Measurements from ENCODE around the gene SMC6.

Gene SMC6

GRCh38 chr2:17763641-17764333, 10.2 kb upstream of the SMC6 start:
- H3K36me3 ChIP-seq (ENCODE audit: control insufficient read depth, insufficient read depth, low read length) = peaks cover 14% of the 10 kb centered on the region
- H3K27ac ChIP-seq (ENCODE audit: insufficient read depth, low read depth, low read length, poor library complexity, severe bottlenecking) = no peak overlapping the region
- no peaks in the 10 kb centered on the region for H3K9me3 ChIP-seq (ENCODE audit: control insufficient read depth, low read length)
- H3K27me3 ChIP-seq (ENCODE audit: control insufficient read depth, insufficient read depth, low read length, poor library complexity, severe bottlenecking) = no peaks in the 10 kb centered on the region
- H3K4me3 ChIP-seq (ENCODE audit: insufficient read depth, low read depth, low read length) = no peak overlapping the region
- 96 to 97% methylated on average over 8 to 10 of the region's 10 CpGs for WGBS, 2 experiments
- no peaks in the 10 kb centered on the region for H3K4me1 ChIP-seq (ENCODE audit: control insufficient read depth, insufficient read depth, low read length)

GRCh38 chr2:17762451-17762850, 8.8 kb upstream of the SMC6 start:
- no peaks in the 10 kb centered on the region for H3K4me1 ChIP-seq (ENCODE audit: control insufficient read depth, insufficient read depth, low read length)
- H3K27me3 ChIP-seq (ENCODE audit: control insufficient read depth, insufficient read depth, low read length, poor library complexity, severe bottlenecking) = no peaks in the 10 kb centered on the region
- peaks cover 14% of the 10 kb centered on the region for H3K36me3 ChIP-seq (ENCODE audit: control insufficient read depth, insufficient read depth, low read length)
- H3K27ac ChIP-seq (ENCODE audit: insufficient read depth, low read depth, low read length, poor library complexity, severe bottlenecking) = no peak overlapping the region
- no peak overlapping the region for H3K4me3 ChIP-seq (ENCODE audit: insufficient read depth, low read depth, low read length)
- 84 to 97% methylated on average over 1 of the region's 1 CpG for WGBS, 2 experiments
- H3K9me3 ChIP-seq (ENCODE audit: control insufficient read depth, low read length) = no peaks in the 10 kb centered on the region

- 93 to 96% methylated on average over 2 of the region's 2 CpGs for WGBS, 2 experiments
- Histone ChIP-seq H3K27me3 (ENCODE audit: control insufficient read depth, insufficient read depth, low read length, poor library complexity, severe bottlenecking) (no peaks in the 10 kb centered on the region), H3K9me3 (ENCODE audit: control insufficient read depth, low read length) (no peaks in the 10 kb centered on the region), H3K4me1 (ENCODE audit: control insufficient read depth, insufficient read depth, low read length) (no peaks in the 10 kb centered on the region), H3K4me3 (ENCODE audit: insufficient read depth, low read depth, low read length) (no peak overlapping the region), H3K27ac (ENCODE audit: insufficient read depth, low read depth, low read length, poor library complexity, severe bottlenecking) (no peak overlapping the region), H3K36me3 (ENCODE audit: control insufficient read depth, insufficient read depth, low read length) (peaks cover 4% of the 10 kb centered on the region)
Measured at GRCh38 chr2:17759805-17760204, 6.2 kb upstream of the SMC6 start.

DNA sequence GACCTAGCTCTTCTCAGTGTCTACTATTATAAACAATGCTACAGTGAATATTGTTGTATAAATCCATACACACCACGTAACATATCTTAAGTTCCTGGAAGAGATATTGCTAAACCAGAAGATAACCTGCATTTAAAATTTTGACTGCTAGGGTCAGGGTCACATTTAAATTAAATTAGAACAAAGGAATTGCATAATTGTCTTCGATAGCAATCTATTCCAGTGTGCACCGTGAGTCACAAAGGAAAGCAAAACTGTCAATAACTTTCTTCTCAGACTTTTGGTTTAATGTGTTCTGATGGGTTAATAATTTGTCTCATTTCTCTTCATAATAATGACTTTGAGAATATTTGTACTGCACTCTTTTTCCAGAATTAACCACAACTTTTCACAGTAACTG, 4.5 kb upstream of the SMC6 start:
- Histone ChIP-seq H3K27ac (ENCODE audit: insufficient read depth, low read depth, low read length, poor library complexity, severe bottlenecking) (no peak overlapping the region), H3K27me3 (ENCODE audit: control insufficient read depth, insufficient read depth, low read length, poor library complexity, severe bottlenecking) (no peaks in the 10 kb centered on the region), H3K9me3 (ENCODE audit: control insufficient read depth, low read length) (no peaks in the 10 kb centered on the region), H3K4me3 (ENCODE audit: insufficient read depth, low read depth, low read length) (no peak overlapping the region), H3K4me1 (ENCODE audit: control insufficient read depth, insufficient read depth, low read length) (no peaks in the 10 kb centered on the region), H3K36me3 (ENCODE audit: control insufficient read depth, insufficient read depth, low read length) (peaks cover 4% of the 10 kb centered on the region)
- 96 to 100% methylated on average over 2 to 3 of the region's 3 CpGs for WGBS, 2 experiments

DNA sequence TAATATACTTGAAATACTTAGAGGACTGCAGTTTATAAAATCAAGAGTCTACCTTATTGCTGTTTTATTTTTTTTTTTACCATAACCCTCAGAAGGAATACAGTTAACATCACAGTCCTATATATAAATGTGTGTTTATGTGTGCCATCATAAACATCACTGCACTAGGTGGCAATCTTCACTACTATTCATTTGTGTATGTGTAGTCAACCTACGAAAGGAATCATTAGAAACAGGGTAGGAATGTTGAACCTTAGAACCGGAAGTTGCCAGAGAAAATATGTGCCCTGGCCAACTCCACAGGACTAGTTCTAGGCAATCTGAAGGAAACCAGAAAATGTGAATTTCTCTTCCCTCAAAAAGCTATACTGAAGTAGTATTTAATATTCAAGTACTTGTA, 3.7 kb upstream of the SMC6 start:
- WGBS, 2 experiments = 92 to 93% methylated on average over 2 of the region's 2 CpGs
- Histone ChIP-seq H3K9me3 (ENCODE audit: control insufficient read depth, low read length) (no peaks in the 10 kb centered on the region), H3K4me3 (ENCODE audit: insufficient read depth, low read depth, low read length) (no peak overlapping the region), H3K36me3 (ENCODE audit: control insufficient read depth, insufficient read depth, low read length) (peaks cover under 1% of the 10 kb centered on the region), H3K27me3 (ENCODE audit: control insufficient read depth, insufficient read depth, low read length, poor library complexity, severe bottlenecking) (no peaks in the 10 kb centered on the region), H3K4me1 (ENCODE audit: control insufficient read depth, insufficient read depth, low read length) (peaks cover 5% of the 10 kb centered on the region), H3K27ac (ENCODE audit: insufficient read depth, low read depth, low read length, poor library complexity, severe bottlenecking) (no peak overlapping the region)

- no peaks in the 10 kb centered on the region for H3K27me3 ChIP-seq (ENCODE audit: control insufficient read depth, insufficient read depth, low read length, poor library complexity, severe bottlenecking)
- H3K36me3 ChIP-seq (ENCODE audit: control insufficient read depth, insufficient read depth, low read length) = no peaks in the 10 kb centered on the region
- no peak overlapping the region for H3K4me3 ChIP-seq (ENCODE audit: insufficient read depth, low read depth, low read length)
- no peak overlapping the region for H3K27ac ChIP-seq (ENCODE audit: insufficient read depth, low read depth, low read length, poor library complexity, severe bottlenecking)
- H3K9me3 ChIP-seq (ENCODE audit: control insufficient read depth, low read length) = no peaks in the 10 kb centered on the region
- WGBS, 2 experiments = 98 to 100% methylated on average over 2 to 5 of the region's 6 CpGs
- H3K4me1 ChIP-seq (ENCODE audit: control insufficient read depth, insufficient read depth, low read length) = peaks cover 10% of the 10 kb centered on the region
Measured at GRCh38 chr2:17756668-17757067, 3.1 kb upstream of the SMC6 start.

DNA sequence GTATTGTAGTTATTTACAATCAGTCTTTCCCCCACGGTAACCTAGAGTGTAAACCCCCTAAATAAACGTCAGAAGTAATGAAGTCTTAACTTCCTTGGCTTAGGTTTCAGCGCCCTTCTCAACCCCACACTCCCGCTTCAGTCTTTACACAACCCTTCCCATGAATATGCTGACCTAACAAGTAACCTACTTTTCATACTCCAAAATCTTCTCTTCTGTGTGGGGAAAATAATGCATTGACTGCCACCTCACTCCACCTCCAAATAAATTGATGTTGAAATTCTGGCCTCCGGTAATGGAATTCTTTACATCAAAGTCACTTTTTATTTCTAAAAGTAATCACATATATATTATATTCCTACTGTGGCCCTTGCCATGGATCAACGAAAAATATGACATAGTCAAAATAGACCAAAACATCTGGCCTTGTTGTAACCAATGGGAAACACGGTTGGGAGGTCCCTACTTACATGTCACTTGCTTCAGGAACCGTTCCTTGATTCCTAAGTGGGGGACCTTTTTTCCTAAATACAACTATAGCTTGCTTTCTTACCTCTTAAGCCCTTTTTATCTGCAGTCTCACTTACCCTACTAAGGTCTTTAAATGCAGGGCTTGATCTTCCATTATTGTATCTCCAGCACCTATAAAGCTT, 1.3 kb upstream of the SMC6 start:
- no peaks in the 10 kb centered on the region for H3K9me3 ChIP-seq (ENCODE audit: control insufficient read depth, low read length)
- no peaks in the 10 kb centered on the region for H3K36me3 ChIP-seq (ENCODE audit: control insufficient read depth, insufficient read depth, low read length)
- 3 to 11% methylated on average over 7 to 8 of the region's 8 CpGs for WGBS, 2 experiments
- H3K27me3 ChIP-seq (ENCODE audit: control insufficient read depth, insufficient read depth, low read length, poor library complexity, severe bottlenecking) = no peaks in the 10 kb centered on the region
- peaks cover 10% of the 10 kb centered on the region for H3K4me1 ChIP-seq (ENCODE audit: control insufficient read depth, insufficient read depth, low read length)
- H3K4me3 ChIP-seq (ENCODE audit: insufficient read depth, low read depth, low read length) = peak overlapping the region; percentile 94
- H3K27ac ChIP-seq (ENCODE audit: insufficient read depth, low read depth, low read length, poor library complexity, severe bottlenecking) = peak overlapping the region; percentile 93

GRCh38 chr2:17752892-17753802, 463 bp downstream of the SMC6 start:
- WGBS, 2 experiments = 1% methylated on average over 70 of the region's 70 CpGs
- H3K9me3 ChIP-seq (ENCODE audit: control insufficient read depth, low read length) = no peaks in the 10 kb centered on the region
- H3K36me3 ChIP-seq (ENCODE audit: control insufficient read depth, insufficient read depth, low read length) = no peaks in the 10 kb centered on the region
- no peaks in the 10 kb centered on the region for H3K27me3 ChIP-seq (ENCODE audit: control insufficient read depth, insufficient read depth, low read length, poor library complexity, severe bottlenecking)
- H3K27ac ChIP-seq (ENCODE audit: insufficient read depth, low read depth, low read length, poor library complexity, severe bottlenecking) = peak overlapping the region; percentile 93
- H3K4me1 ChIP-seq (ENCODE audit: control insufficient read depth, insufficient read depth, low read length) = peaks cover 10% of the 10 kb centered on the region
- peak overlapping the region; percentile 94 for H3K4me3 ChIP-seq (ENCODE audit: insufficient read depth, low read depth, low read length)

DNA sequence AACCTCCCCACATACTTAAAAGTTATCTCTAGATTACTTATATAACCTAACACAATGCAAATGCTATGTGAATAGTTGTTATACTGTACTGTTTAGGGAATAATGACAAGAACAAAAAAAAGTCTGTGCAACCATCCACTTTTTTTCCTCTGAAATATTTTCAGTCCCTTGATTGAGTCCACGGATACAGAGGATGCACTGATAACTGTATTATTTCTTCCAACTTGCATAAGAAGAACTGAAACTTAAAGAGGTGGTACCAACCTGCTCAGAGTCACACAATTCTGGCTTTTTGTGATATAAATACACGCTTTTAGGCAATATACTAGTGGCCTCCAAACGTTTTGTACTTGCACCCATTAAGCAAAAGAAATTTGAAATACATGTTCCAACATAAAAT, 1.4 kb downstream of the SMC6 start:
- Histone ChIP-seq H3K4me1 (ENCODE audit: control insufficient read depth, insufficient read depth, low read length) (peaks cover 10% of the 10 kb centered on the region), H3K4me3 (ENCODE audit: insufficient read depth, low read depth, low read length) (peak overlapping the region; percentile 94), H3K27me3 (ENCODE audit: control insufficient read depth, insufficient read depth, low read length, poor library complexity, severe bottlenecking) (no peaks in the 10 kb centered on the region), H3K9me3 (ENCODE audit: control insufficient read depth, low read length) (no peaks in the 10 kb centered on the region), H3K36me3 (ENCODE audit: control insufficient read depth, insufficient read depth, low read length) (no peaks in the 10 kb centered on the region), H3K27ac (ENCODE audit: insufficient read depth, low read depth, low read length, poor library complexity, severe bottlenecking) (no peak overlapping the region)
- 59 to 64% methylated on average over 3 of the region's 3 CpGs for WGBS, 2 experiments

Measured in ectodermal cell (in vitro differentiated cells).